Colon (tissue), 2 donors: ENCODE data around the gene NEMF.
A peak's percentile ranks its signal among the peaks of the same experiment; 100 is the strongest.
"Not testable (repeated sequence)": the region's sequence is repeated elsewhere in the genome, so short reads cannot be mapped to it uniquely, and the experiment has no call there.

Experiments used
- FAIRE-seq: peaks from 2 replicates; lab custom pipeline; 2012; peaks lifted over from hg19 to GRCh38; lab: Jason Lieb, UNC
- donor health status: control.
- donor health status: control.

NEMF gene, protein sequence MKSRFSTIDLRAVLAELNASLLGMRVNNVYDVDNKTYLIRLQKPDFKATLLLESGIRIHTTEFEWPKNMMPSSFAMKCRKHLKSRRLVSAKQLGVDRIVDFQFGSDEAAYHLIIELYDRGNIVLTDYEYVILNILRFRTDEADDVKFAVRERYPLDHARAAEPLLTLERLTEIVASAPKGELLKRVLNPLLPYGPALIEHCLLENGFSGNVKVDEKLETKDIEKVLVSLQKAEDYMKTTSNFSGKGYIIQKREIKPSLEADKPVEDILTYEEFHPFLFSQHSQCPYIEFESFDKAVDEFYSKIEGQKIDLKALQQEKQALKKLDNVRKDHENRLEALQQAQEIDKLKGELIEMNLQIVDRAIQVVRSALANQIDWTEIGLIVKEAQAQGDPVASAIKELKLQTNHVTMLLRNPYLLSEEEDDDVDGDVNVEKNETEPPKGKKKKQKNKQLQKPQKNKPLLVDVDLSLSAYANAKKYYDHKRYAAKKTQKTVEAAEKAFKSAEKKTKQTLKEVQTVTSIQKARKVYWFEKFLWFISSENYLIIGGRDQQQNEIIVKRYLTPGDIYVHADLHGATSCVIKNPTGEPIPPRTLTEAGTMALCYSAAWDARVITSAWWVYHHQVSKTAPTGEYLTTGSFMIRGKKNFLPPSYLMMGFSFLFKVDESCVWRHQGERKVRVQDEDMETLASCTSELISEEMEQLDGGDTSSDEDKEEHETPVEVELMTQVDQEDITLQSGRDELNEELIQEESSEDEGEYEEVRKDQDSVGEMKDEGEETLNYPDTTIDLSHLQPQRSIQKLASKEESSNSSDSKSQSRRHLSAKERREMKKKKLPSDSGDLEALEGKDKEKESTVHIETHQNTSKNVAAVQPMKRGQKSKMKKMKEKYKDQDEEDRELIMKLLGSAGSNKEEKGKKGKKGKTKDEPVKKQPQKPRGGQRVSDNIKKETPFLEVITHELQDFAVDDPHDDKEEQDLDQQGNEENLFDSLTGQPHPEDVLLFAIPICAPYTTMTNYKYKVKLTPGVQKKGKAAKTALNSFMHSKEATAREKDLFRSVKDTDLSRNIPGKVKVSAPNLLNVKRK

DNA sequence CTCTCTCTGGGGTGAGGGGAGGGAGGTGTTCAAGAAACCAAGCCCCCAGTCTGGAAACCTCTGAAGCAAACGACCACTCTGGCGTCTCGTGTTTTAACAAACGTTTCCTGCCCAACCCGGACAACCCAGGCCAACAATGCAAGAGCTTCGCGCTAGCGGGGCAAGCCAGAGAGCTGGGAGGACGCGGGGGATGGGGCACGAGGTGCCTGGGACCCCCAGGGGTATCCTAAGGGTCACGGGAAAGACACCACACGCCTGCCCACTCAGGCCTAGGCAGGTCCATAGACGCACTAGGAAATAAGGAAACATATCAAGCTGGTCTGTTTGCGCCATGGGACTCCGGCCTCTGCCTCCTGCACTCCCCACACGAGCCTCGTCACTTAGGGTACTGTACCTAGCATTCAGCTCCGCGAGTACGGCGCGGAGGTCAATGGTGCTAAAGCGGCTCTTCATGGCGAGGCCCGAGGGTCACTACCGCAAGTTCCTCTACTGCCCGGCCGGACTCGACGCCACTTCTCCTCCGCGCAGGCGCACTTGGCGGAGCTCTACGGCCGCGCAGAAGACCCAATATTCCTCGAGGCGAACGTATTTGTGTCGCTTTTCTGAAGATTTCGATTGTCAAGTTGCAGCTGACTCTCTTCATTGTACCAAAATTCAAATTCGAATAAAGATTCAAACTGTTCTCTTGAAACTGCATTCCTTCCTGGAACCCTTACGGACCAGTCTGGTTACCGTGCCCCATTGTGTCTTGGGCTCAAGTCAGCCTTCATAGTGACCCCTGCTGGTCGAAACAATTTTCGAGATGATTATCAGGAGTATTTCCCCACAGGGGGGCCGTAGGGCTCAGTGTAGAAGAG, at the start of gene NEMF:
TSS of gene NEMF (minus strand) at position 488 of the 857 bp plus-strand sequence. CDS start at position 453, 35 bp downstream.
- FAIRE-seq, result no peak

DNA sequence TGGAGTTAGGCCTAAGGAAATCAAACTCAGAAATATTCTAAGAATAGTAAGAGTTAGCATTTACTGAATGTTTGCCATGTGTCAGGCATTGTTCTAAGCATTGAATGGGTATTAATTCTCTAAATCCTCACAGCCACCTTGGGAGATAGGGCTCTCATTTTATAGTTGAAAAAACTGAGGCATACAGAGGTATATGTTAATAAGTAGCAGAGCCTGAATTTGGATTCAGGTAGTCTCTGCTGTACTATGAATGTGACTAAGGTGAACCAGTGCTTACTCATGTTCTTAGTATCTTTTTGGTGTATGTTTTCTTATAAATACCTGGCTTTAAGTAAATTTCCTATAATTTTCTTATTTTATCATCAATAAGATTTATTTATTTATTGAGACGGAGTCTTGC, 48.4 kb upstream of the NEMF start:
- no peak for FAIRE-seq

DNA sequence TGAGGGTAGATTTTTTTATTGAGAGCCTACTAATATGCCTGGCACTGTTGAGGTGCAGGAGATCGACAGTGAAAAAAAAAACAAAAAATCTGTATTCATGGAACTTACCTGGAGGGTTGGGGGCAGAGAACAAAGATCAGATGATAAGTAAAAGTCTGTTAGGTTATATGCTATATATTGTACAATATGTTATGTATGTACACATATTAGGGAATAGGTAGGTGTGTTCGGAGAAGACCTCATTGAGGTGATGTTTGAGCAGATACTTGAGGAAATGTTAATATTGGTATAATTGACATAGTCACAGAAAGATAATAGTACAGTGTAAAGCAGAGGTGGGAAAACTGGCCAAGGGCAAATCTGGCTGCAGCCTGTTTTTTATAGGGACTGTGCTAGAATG, 45.9 kb upstream of the NEMF start:
- no peak for FAIRE-seq

DNA sequence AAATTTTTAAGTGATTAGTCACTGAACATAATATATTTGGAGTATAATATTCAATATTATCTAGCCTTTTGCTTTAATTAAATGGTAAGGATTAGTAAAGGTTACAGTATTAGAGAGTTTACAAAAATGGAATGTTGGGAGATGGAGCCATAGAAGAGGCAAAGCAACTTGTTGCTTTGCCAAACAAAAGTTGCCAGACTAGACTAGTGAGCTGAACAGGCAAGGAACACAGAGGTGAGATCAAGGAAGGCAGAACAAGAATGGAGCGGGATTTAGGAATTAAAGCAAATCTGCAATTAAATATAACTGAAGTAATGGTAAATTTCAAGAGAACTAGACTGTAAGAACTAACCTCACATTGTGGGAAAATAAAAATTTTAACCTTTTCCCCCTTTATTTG, 45.4 kb upstream of the NEMF start:
- FAIRE-seq, result no peak

DNA sequence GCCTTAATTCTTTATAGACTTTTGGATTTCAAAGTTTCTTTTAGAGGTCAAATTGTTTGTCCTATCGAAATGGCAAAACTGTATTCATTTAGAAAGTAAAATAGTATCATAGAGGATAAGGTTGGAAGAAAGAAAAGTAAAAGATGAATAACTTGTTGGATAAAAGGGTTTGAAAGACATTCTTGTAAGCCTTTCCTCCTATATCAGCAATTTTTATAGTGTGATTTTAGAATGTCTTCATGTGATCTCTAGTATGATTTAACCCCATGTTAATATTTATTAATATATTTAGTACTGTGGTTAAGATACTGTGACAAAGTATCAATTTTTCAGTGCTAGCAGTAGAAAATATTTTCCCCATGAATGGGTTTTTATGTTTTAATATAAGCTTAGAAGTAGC, 44.8 kb upstream of the NEMF start:
- no peak for FAIRE-seq

DNA sequence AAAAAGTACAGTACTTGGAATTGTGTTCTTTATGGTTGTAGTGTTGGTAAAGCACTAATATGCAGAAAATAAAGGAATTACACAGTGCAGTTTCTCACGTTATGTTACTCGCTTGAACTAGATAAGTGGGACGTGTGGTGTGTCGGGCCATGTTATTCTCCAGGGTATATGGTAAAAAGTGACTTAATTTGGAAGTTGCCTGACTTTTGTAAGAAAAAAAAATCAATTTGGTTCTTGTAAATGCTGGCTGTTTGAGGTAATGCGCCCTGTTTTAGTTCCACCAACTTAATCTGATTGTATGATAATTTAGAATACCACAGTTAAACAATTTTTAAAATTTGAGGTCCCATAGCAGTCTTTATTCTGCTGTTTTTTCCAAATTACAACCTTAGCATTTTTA, 44.4 kb upstream of the NEMF start:
- FAIRE-seq, result no peak

DNA sequence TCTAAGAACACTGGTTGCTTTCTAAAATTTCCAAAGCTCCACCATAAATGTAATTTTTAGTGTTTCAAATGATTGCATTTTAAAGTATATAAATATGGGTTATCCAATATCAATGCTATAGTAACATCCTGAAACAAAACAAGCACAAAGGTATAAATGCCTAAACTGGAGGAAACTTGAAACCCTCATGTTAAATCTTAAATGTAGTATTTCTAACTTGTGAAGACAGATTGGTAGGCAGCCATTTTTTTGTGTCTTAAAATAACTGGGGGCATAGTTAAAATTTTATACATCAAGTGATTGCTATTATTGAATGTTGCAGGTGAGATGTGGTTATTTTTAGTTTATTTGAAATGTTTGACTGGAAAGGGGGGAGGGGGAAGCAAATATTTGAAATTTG, 43.7 kb upstream of the NEMF start:
- not testable (repeated sequence) for FAIRE-seq

DNA sequence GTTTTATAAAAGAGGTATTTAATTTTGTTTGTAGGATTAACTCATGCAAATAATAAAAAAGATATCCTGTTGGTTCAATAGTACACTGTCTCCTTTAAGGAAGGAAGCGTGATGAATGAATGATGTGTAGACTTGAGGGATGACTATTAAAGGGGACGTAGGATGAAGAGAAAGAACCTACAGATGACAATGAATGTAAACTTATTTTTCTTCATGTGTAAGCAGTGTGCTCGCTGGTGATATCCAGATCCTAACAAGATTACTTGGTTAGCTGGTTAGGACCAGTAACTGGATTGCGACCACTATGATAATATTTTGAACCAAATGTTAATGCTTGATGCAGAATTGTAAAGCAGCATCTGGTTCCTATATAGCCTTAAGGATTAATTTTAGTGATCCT, 42.9 kb upstream of the NEMF start:
- no peak for FAIRE-seq

DNA sequence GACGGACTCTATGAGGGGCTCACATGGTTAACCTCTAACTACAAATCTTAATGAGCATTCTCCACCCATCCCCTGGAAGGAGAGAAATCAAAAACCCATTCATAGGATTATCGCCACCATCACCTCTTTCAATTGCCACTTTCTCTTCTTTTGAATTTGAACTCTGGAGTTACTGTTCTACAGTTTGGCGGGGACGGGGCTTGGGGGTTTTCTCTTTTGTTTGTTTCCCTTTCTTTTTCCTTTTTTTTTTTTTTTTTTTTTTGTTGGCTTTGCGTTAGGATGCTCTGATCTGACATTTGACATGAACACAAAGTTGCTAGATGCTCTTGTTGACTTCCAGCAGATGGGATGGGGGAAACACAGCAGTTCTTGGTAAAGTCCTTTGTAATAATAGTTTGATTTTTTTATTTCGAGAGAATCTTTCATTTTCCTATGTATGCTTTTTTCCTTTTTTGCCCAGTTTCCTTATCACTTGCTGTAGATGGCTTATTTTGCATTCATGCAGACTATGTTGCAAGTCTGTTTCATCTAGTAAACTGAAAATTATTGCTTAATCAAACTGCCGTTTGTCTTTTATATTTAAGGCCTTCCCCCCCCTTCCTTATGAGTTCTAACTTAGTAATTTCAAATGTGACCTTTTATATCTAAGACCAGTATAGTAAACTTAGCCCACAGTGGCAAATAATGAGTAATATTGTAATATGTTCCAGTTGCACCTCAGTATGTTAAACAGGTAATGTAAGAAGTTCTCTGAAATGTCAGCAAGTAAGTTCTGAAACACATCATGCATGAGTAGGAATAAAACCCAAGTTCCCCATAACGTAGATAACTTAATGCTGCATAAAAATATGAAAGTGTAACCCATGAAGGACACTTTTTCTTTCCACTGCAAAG, 41.9 kb upstream of the NEMF start:
- not testable (repeated sequence) for FAIRE-seq

DNA sequence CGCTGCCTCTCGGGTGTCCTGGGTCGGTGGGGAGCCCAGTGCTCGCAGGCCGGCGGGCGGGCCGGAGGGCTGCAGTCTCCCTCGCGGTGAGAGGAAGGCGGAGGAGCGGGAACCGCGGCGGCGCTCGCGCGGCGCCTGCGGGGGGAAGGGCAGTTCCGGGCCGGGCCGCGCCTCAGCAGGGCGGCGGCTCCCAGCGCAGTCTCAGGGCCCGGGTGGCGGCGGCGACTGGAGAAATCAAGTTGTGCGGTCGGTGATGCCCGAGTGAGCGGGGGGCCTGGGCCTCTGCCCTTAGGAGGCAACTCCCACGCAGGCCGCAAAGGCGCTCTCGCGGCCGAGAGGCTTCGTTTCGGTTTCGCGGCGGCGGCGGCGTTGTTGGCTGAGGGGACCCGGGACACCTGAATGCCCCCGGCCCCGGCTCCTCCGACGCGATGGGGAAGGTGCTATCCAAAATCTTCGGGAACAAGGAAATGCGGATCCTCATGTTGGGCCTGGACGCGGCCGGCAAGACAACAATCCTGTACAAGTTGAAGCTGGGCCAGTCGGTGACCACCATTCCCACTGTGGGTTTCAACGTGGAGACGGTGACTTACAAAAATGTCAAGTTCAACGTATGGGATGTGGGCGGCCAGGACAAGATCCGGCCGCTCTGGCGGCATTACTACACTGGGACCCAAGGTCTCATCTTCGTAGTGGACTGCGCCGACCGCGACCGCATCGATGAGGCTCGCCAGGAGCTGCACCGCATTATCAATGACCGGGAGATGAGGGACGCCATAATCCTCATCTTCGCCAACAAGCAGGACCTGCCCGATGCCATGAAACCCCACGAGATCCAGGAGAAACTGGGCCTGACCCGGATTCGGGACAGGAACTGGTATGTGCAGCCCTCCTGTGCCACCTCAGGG, 41.0 kb upstream of the NEMF start:
- FAIRE-seq, result no peak

DNA sequence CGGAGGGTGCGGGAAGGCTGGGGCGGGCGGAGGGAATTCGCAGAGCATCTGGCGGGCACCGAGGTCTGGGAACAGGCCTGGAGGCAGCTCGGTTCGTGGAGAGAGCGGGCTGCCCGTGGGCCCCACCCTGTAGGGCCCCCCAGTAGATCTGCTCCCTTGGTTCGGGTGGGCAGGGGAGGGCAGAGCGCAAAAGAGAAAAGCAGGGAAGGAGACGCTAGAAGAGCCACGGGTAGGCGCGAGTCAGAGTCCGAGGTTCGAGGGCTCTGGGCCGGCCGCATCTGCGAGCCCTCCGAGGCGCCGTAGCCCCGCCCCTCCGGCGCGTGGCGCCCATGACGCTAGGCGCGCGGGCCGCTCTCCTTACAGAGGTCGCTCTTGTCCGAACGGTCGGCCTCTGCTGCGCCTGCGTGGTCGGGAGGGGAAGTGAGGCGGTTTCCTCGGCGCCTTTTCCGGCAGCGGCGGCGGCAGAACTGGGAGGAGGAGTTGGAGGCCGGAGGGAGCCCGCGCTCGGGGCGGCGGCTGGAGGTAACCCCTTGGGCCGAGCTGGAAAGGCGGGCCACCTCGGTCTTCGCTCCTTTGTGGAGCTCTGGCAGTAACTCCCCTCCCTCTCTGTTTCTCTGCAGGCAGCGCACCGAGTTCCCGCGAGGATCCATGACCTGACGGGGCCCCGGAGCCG, 40.2 kb upstream of the NEMF start, which contains the start of gene ARF6:
TSS of gene ARF6 (plus strand) at position 447 of the 673 bp plus-strand sequence. CDS start 655 bp downstream, outside the sequence.
- no peak for FAIRE-seq

DNA sequence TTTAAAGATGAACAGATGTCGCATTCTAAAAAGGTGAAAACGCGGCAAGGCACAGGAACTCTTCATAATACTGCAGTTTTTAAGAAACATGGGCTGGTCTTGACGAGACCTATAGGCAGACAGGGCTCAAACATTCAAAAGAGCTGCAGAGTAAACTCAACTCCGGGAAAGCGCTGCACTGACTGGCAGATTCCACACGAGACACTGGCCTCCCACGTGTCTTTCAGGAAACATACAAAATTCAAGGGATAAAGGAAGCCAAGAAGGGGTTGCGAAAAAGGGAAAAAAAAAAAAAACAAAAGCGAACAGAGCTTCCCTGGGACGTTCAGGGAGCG, 39.7 kb upstream of the NEMF start:
- FAIRE-seq, result no peak

DNA sequence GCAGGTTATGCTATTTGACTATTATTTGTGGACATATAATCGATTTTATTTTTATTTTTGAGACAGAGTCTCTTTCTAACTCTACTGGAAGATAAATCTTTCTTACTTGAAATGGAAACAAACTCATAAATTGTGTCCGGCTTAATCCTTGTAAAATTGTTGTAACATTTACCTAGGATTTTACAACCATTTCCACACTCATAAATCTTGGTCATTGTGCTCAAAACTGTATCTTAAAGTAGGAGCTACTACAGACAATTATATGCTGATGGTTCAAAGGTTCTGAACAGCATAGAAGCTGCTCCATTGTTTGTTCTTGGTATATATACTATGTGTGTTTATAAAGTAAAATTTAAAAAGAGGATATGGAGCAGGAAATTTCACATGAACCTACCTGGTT, 35.7 kb upstream of the NEMF start:
- FAIRE-seq, result peak; percentile 64

DNA sequence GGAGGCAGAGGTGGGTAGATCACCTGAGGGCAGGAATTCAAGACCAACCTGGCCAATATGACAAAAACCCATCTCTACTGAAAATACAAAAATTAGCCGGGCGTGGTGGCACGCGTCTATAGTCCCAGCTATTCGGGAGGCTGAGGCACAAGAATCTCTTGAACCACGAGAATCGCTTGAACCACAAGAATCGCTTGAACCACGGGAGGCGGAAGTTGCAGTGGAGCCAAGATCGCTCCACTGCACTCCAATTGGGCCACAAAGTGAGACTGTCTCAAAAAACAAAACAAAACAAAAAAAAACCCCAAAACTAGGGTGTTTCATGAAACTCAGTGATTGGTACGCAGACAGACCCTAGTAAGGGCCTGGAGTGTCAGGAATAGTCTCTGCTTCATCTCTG, 33.9 kb upstream of the NEMF start:
- no peak for FAIRE-seq

DNA sequence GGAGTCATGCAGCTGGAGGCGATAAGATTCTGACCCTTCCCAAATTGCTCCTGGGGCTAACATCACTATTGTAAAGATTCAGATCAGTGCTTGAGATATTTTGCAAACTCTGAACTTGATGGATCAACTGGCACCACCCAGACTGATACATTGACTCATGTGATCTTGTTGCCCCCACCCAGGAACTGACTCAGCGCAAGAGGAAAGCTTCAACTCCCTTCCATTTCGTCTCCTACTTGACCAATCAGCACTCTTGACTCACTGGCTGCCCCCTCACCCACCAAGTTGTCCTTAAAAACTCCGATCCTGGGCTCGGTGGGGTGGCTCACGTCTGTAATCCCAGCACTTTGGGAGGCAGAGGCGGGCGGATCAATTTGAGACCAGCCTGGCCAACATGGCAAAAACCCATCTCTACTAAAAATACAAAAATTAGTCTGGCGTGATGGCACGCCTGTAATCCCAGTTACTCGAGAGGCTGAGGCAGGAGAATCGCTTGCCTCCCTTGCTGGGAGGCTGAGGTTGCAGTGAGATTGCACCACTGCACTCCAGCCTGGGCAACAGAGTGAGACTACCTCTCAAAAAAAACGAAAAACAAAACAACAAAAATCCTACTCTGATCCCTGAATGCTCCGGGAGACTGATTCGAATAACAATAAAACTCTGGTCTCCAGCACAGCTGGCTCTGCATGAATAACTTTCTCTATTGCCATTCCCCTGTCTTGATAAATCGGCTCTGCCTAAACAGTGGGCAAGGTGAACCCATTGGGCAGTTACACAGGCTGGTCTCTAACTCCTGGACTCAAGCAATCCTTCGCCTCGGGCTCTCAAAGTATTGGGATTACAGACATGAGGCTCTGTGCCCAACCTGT, 30.5 kb upstream of the NEMF start:
- FAIRE-seq, result no peak

DNA sequence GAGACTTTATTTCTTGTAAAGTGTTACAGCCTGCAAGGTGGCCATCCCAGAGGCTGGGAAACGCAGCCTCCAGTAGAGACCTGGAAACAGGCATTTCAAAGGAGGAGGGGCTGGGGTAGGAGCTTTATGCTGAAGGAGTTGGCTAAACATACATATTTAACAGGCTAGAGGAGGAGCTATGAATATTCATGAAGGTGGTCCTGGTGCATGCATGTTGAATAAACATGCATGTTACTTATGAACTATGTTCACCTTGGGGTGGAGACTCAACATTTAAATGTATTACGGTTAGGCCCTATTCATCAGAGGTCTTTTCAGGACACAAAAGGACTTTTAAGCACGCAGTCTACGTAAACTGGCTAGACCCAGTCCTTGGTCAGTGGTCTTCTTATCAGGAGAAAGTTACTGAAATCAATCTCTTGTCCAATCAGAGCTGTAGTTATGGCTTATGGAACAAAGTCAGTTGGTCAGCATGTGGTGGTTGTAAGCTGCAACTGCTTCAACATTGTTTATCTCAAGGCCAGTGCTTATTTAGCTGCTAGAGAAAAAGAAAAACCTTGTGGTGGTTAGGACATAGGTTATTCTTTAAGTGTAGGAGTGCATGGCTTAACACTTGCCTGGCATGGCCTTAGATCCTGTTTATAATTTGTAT, 28.9 kb upstream of the NEMF start:
- no peak for FAIRE-seq

DNA sequence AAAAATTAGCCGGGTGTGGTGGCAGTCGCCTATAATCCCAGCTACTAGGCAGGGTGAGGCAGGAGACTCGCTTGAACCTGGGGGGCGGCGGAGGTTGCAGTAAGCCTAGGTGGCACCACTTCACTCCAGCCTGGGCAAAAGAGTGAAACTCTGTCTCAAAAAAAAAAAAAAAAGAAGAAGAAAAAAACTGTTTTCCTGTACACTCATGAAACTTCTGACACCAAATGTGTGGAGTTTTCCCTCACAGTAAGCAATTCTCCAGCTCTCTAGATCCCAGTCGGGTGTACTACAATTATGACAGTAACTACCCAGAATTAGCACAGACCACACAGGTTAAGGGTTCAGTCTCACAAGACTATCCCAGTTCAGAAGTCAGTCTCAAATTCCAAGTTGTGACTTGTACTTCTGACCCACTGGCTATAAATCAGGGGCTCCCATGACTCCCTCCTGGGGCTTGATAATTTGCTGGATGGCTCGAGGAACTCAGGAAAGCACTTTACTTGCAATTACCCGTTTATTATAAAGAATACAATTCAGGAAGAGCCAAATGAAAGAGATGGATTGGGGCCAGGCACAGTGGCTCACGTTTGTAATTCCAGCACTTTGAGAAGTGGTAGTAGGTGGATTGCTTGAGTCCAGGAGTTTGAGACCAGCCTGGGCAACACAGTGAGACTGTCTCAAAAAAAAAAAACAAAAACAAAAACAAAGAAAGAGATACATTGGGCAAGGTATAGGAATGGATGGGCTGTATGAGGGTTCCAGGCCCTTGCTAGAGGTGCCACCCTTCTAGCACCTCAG, 27.9 kb upstream of the NEMF start:
- FAIRE-seq, result no peak
